ENCODE data around the gene VILL.
"Not testable (repeated sequence)": the region's sequence is repeated elsewhere in the genome, so short reads cannot be mapped to it uniquely, and the experiment has no call there.

Gene VILL

DNA sequence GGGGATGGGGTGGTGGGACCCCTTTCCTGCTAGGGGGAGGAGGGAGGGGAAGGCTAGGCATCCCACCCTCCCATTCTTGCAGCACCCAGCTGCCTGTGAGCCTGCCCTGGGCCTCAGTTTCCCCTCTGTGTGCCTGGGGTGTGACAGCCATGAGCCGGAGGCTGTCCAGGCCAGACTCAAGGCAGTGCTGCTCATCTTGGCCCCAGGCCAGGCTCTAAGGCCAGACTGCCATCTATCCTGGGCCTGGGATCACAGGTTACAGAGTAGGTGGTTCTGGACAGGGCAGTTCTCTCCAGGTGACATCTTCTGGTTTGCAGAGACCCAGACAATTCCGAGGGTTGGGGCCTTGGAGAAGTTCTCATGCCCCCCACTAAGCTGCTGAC lies 3.3 kb upstream of the VILL start:
- DNase-seq = no peak

DNA sequence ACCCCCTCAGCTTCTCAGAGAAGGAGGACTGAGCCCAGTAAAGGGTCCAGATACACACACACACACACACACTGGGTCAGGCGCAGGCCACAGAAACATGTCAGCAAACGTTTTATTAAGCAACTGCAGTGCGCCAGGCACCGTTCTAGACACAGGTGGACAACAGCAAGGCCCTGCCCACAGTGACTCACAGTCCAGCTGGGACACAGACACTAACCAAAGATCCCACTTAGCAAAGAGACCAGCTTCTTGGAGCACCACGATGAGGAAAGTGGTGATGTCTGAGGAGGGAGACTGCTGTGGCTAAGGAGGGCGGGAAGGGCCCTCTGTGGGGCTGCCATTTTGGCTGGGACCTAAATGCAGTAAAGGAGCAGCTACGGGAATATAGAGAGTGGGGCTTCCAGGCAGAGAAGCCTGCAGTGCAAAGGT lies 2.8 kb upstream of the VILL start:
- no peak for DNase-seq

DNA sequence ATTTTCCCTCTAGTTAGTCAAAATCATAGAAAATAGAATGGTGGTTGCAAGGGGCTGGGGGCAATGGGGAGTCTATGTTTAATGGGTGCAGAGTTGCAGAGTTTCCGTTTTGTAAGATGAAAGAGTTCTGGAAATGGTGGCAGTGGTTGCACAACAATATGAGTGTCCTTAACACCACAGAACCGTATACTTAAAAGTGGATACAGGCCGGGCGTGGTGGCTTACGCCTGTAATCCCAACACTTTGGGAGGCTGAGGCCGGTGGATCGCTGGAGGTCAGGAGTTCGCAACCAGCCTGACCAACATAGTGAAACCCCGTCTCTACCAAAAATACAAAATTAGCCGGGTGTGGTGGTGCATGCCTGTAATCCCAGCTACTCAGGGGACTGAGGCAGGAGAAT lies 2.2 kb upstream of the VILL start:
- DNase-seq = not testable (repeated sequence)

DNA sequence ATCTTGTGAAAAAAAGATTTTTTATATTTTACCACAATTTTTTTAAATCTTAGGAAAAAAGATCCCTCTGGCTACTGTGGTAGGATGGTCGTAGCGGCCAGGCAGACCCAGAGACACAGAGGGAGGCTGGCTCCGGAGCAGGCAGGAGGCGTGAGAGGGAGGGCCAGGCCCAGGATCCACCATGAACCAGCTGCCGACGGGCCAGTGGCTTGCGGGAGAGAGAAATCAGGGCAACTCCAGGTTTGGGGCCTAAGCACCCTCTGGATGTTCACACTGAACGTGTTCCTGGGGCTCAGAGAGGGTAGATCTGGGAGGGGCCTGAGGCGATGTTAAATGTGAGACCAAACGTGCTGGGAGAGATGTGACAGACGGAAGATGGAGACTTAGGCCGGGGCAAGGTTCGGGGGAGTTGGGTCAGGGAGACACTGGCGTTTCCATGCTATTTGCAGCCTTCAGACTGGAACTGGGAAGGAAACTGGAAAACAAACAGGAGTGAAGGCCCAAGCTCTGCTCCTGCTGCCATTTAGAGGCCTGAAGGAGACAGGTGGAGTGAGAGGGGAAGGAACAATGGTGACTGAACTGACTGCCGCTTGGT lies 1.6 kb upstream of the VILL start:
- no peak for DNase-seq

DNA sequence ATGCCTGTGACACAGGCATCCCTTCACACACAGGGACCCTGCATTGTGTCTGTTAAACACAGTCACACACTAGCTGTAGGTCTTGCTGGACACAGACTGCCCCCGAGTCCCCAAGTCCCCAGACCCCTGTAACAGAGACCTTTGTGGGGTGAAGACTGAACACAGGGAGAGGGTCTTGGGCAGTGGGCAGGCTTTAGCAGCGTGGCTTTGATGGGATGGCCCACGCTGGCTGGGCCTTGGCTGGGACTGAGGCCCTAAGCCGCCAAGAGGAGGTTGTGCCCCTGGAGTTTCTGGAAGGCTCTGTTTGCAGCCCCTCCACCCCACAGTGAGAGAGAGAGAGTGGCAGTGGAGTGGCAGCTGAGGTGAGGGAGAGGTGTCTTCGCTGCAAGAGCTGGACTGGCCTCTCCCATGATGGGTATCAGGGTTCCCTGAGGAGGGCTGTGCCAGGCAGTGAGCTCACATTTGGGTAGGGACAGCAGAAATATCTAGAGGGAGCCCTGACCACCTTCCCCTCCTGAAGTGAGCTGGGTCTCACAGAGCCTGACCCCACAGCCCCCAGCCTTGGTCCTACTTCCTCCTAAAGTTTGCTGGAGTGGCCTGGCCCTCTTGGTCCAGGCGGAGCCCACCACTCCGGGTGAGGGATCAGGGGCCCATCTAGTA lies 635 bp upstream of the VILL start:
- no peak for DNase-seq

DNA sequence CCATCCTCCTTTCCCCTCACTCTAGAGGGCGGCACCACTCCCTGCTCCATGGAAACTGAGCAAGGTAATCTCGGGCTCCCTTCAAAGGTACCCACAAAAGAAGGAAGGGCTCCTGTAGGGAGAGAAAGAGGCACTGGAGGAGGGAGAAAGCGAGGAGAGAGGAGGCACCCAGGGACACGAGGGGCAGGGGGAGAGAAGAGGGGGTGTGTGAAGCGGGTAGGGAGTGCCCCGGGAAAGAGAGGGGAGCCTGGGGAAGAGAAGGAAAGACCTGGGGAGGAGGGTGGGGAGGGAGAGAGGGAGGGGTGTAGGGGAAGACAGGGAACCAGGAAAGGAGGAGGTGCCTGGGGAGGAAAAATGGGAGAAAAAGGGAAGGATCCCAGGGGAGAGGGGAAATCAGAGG lies 523 bp downstream of the VILL start:
- no peak for DNase-seq

DNA sequence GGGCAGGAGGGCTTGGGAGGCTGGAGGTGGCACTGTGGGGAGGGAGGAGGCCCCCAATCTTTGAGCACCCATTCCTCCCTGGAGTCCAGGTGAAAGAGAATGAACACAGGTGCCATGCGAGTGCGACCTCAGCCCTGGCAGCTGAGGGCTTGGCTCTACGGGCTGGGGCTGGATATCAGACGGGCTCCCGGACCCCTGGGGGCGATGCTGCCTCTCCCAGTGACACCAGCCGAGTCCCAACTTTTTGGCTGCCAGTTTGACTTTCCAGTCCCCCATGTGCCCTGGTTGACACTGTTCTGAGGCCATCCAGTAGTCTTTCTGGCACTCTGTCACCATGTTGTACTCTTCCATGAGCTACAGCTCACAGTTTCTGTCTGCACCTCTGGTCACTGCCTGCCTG lies 1.2 kb downstream of the VILL start:
- DNase-seq = no peak

DNA sequence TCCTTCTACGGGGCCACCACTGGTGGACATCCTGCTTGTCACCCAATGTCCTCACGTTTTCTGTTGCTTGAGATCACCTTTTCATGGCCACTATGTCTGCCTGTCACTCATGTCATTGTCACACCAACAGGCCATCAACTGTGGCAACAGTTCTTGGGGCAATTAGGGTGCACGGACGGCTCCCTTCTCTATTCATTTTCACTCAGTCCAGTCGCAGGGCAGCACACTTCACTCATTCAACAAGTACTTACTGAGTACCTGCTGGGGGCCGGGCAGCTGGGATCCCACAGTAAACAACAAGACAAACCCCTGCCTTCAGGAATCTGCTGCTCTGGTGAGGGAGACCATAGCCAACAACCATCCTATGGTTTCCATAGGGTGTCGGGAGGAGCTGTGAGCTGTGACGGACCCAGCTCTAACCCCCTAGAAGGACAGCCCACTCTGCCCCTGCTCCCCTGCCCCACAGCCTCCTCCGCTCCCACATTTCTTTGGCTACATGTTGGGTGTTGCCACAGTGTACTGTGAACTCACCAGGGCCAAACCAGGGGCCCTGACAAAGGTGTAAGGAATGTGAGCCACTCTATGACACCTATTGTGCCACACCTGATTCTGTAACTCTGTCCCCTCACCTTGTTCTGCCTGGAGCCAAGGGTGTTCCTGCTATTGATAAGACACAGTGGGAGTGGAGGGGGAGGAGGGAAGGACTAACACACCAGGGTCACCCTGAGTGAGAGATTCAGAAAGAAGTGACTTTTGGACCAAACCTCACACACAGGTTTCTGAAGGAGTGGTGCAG lies 1.9 kb downstream of the VILL start:
- no peak for DNase-seq

DNA sequence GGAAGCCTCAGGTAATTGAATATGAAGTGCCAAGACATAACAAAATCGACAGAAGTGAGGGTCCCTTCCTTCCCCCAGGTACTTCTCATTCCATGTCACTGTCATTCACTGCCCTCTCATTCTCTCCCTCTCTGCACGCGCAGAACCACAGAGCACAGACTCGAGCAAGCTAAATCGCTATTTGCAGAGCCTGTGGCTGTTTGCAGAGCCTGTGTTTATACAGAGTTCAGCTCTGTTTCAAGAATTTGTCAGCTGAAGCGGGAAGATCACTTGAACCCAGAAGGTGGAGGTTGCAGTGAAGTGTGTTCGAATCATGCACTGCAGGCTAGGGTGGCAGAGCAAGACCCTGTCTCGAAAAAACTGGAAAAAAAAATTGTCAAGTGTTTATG lies 2.5 kb downstream of the VILL start:
- no peak for DNase-seq

DNA sequence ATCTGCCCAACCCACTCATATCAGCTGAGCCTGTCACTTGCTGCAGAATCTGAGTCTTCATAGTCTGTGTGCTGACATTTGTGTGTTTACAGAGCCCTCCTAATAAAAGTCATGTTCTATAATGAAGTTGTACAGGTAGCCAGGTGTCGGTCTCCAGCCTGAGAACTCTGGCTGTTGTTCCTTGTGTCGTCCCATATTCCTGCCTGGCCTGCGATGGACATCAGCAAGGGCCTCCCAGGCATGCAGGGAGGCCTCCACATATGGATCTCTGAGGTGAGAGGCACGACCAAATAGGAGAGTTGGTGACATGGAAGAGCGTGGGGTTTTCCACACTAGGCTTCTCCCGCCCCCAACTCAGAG lies 2.9 kb downstream of the VILL start:
- DNase-seq = no peak

DNA sequence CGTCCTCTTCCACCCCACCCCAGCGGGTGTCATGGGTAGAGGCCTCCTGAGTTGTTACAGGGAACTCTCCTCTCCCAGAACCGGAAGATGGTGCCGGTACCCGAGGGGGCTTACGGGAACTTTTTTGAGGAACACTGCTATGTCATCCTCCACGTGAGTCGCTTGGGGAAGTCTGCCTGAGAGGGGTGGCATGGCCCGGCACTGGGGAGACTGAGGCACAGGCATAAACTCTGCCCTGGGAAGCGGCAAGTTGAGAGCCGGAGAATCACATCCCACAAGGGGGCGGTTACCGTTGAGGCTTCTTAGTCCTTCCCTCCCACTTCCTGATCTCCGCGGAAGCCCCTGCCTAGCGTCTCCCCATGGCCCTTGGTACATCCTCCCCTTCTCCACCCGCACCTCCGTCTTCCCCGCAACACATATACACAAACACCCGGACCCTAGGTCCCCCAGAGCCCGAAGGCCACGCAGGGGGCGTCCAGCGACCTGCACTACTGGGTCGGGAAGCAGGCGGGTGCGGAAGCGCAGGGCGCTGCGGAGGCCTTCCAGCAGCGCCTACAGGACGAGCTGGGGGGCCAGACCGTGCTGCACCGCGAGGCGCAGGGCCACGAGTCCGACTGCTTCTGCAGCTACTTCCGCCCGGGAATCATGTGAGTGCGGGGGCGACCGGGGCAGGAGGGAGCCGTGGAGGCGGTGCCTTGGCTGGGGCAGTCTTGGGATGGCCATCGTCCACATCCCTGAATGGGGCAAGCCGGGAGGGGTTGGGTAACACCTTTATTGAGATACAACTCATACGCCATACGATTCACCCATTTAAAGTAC lies 3.4 kb downstream of the VILL start:
- peak; percentile 78 for DNase-seq

DNA sequence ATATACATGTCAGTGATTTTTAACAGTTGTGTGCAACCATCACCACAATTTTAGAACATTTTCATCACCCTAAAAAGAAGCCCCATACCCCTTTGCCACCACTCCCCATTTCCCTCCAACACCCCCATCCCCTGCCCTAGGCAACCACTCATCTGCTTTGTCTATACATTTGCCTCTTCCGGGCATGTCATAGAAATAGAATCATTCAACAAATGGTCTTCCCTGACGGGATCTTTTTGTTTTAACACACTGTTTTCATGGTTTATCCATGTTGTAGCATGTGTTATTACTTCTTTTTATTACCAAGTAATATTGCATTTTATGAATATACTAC lies 4.0 kb downstream of the VILL start:
- DNase-seq = no peak

DNA sequence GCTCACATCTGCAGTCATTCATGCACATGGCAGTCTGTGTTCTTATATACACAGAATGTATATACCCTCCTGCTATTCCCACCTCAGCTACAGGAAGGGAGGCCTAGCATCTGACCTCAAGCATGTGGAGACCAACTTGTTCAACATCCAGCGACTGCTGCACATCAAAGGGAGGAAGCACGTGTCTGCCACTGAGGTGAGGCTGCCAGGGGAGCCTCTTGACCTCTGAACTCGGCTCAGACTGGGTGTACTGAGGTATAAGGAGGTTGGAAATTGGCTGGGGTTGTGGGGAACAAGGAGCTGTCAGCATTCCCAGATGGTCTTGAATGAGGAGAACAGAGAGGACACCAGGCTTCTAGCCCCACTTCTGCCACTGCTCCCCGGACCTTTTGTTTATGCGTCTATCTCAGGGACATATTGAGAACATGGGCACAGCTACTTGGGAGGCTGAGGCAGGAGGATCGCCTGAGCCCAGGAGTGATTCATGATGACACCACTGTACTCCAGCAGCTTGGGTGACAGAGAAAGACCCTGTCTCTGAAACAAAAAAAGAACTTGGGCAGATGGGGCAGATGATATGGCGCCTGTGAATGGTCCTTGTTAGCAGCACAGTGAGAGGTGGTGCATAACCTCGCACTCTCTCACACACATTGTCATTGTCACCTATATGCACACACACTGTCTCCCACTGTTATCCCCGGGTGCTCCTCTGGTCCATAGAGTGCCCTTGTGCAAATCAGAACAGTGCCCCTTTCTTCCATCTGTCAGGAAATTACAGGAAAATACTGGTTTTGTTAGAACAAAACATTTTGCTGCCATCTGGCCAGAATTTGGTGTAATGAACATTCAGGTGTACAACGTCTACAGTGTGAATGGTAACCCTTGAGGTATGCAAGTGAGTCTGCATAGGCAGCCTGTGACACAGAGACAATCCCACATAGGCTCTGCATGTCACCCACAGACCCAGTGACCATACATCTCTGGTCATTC lies 5.4 kb downstream of the VILL start:
- DNase-seq = no peak

DNA sequence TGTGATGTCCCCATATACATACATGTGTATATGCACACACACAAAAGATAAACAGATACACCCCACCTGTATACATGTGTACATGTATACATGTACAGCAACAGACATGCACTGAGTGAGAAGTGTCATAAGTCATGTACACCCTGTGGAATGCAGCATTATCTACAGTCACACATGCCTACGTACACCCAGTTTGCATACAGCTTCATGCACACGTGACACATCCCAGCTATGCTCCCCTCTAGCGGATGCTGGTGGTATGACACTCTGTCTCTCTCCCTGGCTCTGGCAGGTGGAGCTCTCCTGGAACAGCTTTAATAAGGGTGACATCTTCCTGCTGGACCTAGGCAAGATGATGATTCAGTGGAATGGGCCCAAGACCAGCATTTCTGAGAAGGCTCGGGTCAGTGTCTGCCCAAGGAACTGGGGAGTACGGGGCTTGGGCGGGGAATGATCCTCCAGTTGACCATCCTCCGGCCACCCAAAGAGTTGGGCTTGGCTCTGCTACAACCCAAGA lies 6.3 kb downstream of the VILL start:
- peak; percentile 86 for DNase-seq

DNA sequence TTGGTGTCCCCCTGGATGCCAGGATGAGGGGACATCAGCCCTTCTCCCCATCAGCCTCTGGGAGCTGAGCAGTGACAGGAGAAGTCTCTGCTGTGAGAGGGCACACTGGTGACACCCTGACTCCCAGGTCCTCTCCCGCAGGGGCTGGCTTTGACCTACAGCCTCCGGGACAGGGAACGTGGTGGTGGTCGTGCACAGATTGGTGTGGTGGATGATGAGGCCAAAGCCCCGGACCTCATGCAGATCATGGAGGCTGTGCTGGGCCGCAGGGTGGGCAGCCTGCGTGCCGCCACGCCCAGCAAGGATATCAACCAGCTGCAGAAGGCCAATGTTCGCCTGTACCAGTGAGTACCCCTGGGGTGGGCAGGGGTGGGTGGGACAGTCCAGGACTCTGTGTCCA lies 6.8 kb downstream of the VILL start:
- DNase-seq = no peak

DNA sequence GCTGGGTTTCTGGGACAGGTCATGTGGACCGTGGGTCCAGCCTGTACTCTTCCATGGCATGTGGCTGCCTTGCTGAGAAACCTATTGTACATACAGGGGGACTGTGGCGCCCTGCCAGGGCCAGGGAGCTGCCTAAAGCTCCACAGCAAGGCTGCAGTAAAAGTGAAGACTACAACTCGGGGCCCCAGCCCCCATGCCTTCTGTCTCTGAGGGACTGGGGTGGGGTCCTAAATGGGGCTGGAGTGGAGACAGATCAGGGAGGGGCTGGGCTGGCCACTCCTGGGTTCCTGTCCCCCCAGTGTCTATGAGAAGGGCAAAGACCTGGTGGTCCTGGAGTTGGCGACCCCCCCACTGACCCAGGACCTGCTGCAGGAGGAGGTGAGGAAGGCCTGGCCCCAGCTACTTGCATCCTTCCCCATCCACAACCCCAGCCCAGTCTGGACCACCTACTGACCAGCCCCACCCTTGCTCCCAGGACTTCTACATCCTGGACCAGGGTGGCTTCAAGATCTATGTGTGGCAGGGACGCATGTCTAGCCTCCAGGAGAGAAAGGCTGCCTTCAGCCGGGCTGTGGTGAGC lies 7.3 kb downstream of the VILL start:
- no peak for DNase-seq

DNA sequence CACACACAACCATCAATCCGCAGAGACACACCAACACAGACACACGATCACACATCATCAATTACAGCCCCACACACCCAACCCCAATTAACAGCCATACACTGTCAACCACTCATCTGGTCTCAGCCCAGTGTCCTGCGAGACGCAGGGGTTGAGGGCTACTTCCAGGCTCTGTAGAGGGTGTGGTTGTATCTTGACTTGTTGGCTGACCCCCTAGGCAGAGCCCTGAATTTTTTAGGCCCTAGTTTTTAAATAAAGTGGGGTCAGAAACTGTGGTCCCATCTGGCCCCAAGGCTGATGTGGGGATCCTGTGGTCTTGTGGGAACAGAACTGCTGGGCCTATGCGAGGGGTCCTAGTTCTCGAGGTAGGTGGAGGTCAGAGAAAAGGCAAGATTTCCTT lies 9.2 kb downstream of the VILL start:
- DNase-seq = no peak

DNA sequence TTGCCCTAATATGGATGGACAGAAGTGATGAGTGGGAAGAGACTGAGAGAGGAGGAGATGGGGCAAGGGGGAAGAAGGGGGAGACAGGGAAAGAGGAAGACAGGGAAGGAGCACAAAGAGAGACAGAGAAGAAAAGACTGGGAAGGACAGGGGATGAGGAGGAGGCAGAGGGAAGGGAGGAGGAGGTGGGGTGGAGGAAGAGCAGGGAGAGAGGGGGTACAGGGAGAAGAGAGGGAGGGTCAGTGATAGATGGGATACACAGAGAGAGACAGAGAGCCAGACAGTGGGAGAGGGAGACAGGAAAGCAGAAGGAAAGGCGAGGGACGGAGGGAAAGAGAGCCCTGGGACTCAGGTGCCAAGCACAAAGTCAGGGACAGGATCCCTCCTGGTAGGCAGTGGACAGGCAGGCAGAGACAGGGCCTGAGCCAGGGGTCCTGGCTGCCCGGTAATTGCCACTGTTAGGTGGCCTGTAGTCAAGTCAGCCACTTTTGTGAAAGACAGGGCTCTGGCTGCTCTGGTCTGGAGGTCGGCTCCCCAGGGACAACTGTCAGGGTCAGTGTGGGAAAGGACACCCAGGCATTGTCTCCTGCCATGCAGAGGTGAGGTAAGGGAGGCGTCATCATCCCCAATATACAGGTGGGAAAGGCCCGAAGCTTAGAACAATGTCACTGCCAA lies 9.8 kb downstream of the VILL start:
- DNase-seq = no peak

DNA sequence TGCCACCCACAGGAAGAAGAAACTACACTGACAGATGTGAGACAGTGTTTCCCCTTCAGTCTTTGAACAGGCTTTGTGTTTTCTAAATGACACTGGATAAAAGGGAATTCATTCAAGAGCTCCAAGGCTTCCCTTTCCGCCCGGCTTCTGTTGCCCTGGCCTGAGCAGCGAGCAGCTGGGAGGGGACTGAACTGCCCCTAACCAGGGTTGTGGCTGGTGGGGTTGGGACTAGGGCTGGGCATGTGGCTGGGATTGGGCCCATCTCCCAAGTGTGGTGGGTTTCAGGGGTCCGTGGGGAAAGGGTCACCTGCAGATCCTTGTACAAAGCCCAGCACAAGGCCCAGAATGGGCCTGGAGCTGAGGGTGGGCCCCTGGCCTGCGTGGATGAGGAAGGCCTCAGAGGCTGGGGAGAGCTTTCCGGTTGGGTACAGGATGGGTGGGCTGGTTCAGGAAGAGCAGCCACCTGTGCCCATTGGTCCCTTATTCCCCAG lies 10.4 kb downstream of the VILL start:
- no peak for DNase-seq

DNA sequence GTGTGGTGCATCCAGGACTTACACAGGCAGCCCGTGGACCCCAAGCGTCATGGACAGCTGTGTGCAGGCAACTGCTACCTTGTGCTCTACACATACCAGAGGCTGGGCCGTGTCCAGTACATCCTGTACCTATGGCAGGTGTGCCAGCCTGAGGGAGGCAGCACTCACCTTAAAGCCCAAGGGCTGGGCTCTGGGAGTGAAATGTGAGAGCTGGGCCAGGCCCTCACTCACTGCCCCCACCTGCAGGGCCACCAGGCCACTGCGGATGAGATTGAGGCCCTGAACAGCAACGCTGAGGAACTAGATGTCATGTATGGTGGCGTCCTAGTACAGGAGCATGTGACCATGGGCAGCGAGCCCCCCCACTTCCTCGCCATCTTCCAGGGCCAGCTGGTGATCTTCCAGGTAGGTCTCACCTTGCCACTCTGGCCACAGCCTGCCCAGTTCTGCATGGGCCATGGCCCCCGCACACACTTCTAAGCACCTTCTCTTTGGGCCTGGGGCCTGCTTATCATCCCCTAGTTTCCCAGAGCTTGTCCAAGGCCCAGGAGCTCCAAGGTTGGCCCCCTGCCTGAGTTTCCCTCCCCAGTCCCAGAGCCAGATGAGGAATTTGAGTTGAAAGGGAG lies 11.0 kb downstream of the VILL start:
- no peak for DNase-seq

All from stimulated activated CD4-positive, alpha-beta T cell treated with anti-CD3 and anti-CD28 coated beads, Interleukin-1b, Interleukin-23, amount 100 ng/mL, for 48 hours (primary cell).